GM21576 (cell line): ENCODE results near the gene ERH.
A peak's percentile ranks its signal among the peaks of the same experiment; 100 is the strongest.

ENCODE experiments used
- ATAC-seq: cut with Tn5 transposase; IDR thresholded peaks from one replicate; pipeline ENCODE4 v1.9.1; 2021; ENCODE audit warnings: mild to moderate bottlenecking, moderate library complexity; ENCODE audit not compliant: unreplicated experiment

ERH gene

DNA sequence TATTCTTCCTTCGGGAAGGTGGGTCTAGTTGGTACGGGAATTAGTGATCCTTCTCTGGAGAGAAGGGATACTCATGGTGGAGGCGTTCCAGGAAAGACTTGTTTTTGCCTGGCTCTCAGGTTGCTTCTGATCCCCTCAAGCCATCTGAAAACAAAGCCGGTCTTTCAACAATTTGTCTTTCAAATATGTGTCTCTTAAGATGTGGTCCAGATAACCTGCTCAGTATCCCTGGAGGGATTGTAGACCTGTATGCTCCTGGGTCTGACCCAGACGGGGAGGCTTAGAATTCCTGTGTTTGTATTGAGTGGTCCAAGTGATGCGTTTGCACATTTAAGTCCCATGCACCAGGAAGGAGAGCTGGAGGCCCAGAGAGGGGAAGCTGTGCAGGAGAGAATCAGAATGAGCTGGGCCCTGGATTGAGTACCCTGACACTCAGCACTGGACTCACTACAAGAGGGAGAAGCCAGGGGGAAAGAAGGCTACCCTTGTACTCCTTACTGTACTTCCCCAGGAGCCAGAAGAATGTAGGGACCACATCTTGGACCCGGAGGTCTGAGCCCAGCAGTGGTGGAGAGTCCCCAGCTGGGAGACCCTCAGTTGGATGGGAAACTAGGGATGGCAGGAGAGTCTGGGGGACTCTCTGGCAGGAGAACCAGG, 40.4 kb downstream of the ERH start:
- ATAC-seq = no peak

DNA sequence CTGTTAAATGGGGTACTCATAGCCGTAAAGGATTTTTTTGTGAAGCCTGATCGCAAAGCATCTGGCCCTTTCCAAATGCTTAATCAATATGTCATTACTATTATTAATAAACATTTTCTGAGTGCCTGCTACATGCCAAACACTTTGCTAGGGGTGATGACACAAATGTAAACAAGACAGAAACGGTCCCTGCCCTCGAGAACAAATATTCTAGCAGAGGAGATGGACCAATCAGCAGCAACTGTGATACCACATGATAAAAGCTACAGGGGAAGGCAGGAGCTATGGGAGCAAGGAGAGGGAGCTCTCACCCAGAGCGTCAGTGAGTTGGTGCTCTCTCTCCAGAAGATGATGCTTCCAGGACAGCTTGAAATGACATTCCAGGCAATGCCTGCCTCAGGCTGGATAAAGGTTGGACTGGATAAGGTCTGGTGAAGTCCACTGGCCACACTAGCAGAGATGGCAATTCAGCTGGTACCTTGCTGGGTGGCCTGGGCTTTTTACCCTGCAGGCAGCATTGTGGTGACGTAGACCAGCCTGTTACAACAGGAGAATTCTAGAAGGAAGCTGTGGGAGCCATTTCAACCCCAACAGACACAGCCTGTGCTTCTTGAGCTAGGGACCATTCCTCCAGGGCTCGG, 41.1 kb downstream of the ERH start:
- no peak for ATAC-seq

DNA sequence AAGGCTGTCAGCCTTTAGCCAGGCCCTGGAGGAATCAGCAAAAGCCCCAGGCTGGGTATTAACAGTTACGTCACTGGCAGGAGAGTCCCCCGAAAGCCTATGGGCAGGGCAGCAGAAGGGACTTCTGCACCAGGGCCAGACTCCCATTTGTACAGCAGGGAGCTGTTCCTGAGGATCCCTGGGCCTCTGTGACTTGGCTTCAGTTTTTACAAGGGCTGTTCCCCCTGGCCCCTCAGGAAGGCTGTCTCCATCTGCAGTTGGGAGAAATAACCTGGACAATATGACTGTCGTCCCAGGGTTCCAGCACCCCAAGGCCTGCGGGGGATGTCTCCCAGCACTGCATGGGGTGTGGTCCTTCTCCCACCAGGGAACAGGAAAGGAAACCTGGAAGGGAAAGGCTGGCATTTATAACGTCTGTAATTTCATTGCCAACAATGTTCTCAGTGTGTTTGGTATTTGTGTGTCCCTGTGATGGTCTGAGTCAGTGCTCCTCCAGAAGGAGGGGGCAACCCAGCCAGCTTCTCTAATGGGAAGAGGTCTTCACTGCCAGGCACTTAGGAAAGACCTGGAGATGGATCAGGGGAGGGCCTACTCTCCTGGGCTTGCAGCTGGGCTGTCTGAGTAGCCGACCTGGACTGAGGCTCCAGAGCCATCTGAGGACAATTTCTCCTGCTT, 42.4 kb downstream of the ERH start:
- ATAC-seq = no peak

DNA sequence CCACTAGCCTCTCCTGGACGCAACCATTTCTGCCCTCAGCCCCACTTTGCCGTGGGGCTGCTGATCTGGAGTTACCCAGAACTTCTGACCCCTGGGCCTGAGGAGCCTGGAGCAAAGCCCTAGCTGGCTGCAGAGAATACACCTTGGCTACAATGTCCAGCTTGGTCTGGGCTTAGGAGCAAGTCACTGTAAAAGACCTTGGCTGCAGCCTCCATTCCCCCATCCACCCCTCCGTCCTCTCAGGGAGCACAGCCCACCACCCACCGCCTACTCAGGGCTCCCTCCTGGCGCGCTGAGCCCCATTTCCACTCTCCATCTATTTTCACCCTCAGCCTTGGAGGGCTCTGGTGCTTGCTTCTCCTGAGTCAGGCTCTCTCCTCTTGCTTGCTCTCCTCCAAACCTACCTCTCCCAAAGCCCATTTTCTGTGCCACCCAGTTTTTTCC, 42.9 kb downstream of the ERH start:
- no peak for ATAC-seq

DNA sequence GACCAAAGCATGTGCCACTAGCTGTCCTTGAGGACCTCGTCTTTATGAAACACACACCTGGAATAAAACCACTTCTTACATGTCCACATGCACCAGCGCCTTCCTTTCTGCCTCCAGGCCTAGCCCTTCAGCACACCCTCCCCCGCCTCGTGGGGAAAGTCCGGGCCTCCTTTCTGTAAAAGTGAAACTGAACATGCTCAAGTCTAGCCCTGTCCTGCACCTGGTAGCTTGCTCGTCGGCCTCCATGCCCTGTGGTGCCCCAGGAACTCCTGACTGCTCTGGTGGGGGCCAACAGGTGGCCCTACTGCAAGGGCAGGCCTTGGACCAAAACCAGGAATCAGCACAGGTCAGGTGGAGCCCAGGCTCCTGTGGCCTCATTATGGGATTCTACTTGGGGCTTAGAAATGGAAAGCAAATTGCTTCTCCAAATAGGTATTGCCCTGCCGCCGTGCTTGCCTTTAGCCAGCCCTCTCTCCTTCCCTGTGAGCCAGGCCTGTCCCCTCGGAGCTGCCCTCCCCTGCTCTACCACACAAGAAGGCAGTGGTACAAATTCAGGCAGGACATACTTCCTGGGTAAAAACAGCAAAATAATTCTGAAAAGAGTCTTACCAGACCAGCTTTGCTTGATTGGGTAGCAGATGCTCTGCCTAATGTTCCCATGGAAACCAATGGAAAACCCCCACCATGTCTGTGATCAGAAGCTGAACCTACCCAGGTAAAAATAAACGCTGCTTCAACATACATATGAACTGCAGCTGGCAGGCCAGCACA, 43.5 kb downstream of the ERH start:
- peak; percentile 90 for ATAC-seq

DNA sequence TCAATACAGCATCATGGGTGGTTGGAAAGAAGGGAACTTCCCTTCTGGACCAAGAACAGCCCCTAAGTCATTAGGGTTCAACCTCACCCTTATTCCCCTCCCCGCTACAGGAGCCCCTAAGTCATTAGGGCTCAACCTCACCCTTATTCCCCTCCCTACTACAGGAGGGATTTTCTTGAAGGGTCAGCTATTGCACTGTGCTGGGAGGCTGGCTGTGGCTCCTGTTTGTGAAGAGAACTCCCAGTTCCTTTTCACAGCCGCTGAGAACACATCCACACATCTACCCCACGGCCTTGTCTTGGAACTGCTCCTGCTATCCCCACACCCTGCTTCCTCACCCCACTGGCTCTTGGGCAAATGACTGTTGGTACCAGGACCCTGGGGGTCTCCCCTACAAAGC, 44.9 kb downstream of the ERH start:
- no peak for ATAC-seq

DNA sequence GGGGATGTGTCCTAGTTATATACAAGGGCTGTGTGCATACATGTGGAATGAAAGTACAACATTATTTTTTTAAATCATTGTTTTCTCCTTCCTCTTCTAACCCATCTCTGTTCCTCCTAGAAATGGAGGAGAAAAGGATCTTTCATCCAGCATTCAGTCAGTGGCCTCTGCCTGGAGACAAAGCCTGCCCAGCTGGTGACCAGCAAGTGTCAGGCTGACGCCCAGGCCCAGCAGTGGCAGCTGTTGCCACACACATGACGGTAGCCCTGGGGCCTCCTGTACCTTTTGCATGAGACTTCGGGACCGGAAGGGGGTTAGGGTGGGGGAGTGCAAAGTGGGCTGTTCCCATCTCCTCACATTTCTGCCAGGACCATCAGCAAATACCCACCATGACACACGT, 46.2 kb downstream of the ERH start:
- ATAC-seq = no peak

DNA sequence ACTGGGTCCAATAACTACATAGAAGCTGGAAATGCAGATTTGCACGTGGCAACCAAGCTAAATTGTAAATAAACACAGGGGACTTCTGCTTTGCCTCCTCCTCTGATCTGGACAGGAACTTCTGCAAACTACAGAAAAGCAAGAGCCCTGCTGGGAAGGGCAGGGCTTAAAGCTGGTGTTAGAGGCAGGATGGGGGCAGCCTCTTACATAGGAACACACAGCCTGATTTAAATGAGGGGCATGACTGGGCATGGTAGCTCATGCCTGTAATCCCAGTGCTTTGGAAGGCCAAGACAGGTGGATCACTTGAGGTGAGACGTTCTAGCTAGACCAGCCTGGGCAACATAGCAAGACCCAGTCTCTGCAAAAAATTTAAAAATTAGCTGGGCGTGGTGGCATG, 46.7 kb downstream of the ERH start:
- no peak for ATAC-seq

DNA sequence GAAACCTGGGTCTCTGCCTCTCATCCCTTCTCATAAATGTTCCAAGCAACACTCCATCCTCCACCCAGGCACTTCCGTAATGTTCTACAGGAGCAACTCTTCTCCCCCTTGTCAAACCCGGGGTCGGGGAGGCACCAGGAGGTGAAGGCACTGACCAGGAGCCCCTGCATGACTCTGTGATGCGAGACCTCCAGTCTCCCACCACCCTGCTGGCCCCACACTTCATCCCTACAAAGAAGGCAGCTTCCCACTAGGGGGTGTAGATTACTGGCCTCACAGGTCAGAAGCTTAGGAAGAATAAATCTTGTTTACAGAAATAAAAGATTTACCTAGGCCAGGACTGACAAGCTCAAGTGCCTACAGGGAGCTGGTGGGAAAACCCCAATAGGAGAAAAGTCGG, 47.2 kb downstream of the ERH start:
- no peak for ATAC-seq

DNA sequence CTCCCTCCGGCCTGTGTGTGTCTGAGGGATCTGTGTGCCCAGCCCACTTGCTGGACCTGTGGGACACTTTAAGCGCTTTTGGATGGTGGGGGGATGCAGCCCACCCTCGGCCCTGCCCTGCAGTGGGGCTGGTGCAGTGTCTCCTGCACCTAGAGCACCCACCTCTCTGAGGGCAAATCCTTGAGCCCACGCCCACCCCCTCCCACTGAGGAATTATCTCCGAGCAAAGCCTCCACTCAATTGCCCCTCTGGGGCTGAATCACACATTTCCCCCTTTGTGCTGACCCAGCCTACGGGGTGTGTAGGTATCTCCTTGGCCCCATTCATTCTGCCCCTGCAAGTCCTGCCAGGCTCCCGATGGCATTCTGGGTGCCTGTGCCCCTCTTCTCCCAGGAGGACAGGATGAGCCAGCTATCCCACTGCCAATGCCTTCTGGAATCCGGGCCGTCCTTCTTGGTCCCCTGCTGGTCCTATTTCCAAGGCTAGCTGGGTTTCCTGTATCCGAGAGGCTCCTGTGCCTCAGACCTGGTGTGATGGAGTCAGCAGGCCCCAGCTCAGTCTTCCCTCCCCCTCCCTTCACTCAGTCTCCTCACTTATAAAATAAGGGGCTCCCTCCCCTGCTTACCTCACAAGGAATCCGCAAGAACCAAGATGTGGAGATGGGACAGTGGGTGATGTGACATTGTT, 48.9 kb downstream of the ERH start:
- no peak for ATAC-seq

DNA sequence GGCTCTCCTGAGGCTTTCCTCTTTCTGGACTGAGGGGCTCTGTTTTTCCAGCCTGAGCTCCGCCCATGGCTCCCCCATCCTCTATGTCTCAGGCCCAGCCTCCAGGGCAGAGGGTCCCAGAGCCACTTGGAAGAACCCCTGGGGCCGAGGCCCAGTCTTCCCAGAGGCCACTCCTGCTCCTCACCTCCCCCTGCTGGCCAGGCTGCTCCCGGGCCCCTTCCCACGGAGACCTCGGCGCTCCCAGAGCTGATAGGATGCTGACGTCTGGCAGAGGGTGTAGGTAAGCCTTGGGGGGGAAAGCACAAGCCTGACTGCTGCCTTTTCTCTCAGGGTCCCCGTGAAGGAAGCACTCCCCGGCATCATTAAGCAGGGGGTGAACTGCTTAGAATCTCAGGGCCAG, 51.4 kb downstream of the ERH start:
- ATAC-seq = no peak

DNA sequence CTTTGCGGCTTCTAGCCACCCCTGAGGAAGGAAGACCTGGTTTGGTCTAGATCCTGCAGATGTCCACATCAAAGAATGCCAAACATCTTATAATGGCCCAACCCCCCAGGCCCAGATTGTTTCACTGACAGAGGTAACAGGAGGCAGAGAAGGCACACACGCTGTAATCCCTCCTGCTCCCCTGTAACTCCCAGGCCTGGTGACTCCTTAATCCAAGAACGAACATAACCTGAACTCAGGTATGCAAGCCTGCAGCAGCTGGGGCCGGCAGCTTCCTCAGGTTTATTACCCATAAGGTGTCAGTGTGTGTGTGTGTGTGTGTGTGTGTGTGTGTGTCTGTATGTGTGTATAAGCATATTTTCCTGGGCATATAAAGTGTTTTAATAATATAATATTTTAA, 52.7 kb downstream of the ERH start:
- ATAC-seq = no peak

DNA sequence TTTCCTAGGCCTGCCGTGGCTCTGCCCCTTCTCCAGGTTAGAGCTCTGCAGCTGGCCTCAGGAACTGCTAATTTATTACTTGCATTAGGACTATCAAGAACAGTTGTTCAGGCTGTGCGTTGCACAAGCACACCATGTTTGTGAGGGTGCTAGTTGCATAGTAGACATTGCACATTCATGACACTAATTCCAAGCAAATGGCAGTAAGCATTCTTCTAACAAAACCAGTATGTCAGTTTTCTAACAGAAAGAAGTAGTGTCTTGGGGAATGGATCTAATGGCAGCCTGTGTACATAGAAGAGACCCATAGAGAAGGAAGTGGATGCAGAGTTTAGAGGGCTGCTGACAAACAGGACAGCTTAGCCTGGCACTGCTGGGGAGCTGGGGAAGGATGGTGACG, 53.9 kb downstream of the ERH start:
- ATAC-seq = no peak

DNA sequence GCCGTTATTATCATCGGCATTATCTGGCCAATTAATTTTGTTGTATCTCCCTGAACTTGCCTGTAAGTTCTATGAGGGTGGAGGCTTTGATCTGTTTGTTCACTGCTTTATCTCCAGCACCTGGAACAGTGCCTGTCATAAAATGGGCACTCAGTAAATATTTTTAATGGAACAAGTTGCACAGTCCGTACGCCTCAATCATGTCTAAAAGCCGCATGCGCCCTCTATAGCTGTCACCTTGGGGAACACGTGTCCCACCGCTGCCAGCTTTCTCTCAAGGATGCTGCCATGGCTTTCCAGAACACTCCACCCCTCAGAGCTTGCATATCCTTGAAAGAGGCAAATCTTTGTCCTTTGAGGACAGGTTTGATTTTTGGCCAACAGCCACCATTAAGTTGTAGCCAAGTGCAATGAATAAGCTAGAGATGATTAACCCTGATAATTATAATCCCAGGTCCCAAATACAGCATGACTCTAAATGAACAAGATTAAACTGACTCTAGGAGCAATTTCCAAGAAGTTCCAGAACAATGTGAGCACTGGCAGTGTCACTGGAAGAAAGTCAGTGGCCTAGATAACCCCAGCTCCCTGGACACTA, 55.1 kb downstream of the ERH start:
- no peak for ATAC-seq

DNA sequence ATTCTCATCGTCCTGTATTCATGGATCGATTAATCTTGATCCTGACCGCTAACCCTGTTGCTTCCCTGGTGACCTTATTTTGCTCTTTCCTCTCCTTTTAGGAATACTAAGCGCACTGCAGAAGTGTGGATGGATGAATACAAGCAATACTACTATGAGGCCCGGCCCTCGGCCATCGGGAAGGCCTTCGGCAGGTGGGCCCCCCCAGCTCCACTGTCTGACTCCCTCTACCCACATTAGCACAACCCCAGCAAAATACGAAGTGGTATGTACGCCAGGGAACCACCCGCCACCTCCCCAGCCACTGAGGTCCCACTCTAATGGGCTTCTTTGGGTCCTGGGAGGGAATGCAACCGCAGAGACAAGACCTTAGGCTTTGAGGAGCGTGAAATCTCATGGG, 58.7 kb downstream of the ERH start:
- no peak for ATAC-seq

DNA sequence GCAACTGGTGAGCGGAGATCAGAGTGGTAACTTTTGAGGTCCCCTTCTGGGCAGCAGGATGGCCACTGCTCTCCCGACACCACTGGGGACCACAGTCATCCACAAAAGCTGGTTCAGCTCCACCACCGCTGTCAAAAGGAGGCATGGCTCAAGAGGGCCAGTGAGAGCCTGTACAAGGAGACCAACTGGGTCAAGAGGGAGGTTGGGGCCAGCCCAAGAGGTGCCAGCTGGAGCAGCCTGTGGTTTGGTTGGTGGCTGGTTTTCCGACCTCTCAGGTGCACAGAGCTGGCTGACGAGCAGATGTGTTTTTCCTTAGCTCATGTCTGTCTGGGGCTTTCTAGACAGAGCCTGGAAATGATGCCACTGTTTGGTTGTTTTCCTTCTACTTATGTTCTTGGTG, 60.1 kb downstream of the ERH start:
- no peak for ATAC-seq

DNA sequence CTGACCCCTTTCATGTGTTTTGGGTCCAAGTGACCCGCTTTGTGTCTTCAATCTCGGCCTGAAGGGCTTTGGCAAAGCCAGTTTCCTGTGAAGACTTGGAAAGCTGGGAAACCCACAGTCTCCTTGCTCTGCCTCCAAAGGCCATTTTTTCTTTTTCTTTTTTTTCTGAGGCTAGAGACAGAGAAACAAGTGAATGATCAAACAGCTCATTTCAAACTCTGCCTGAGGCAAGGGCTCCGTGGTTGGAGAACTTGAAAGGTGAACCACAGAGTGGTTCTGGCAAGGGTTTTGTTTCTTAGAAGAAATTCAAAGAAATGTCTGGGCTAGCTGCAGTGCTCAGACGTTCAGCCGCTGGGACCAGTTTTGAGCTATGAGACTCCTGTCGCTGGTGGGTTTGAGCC, 62.7 kb downstream of the ERH start:
- ATAC-seq = no peak

DNA sequence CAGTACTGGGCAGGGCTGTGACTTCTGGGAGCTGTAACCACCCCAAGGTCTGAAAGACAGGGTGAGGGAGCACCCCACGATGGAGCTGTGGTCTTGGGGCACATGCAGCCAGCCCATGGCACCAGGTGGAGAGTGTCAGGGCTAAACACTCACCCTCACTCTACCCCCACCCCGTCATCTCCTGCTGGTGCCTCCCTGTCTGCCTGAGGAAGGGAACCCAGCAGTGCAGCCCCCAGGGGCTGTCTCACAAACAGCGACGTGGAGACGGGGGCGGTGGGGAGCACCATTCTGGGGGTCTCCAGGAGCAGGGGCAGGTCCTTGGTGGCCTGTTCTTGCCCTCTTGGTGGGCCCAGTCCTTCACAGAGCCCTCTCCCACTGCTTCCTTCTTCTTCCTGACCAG, 63.5 kb downstream of the ERH start:
- no peak for ATAC-seq

DNA sequence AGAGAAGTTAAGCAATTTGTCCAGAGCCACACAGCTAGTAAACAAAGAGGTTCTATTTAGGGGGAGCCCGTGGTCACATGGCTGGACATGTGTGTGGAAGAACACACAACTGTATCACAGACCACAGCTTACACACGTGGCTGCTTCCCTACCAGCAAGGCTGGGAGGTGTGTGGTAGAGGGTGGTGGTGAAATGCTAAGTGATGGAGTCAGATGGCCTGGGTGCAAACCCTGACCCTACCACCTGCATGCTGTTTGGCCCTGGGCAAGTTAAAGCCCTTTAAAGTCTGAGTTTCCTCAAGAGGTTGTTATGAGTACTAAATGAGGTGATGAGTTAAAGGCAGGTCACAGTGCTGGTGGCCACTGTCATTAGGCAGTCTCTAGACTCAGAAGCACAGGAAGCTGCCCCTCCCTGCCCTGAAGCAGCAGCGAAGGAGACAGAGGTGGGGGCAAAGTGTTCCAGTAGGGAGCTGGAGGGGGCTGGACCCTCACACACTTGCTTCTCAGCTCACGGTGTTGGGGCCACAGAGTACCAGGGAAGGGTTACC, 64.2 kb downstream of the ERH start:
- no peak for ATAC-seq

DNA sequence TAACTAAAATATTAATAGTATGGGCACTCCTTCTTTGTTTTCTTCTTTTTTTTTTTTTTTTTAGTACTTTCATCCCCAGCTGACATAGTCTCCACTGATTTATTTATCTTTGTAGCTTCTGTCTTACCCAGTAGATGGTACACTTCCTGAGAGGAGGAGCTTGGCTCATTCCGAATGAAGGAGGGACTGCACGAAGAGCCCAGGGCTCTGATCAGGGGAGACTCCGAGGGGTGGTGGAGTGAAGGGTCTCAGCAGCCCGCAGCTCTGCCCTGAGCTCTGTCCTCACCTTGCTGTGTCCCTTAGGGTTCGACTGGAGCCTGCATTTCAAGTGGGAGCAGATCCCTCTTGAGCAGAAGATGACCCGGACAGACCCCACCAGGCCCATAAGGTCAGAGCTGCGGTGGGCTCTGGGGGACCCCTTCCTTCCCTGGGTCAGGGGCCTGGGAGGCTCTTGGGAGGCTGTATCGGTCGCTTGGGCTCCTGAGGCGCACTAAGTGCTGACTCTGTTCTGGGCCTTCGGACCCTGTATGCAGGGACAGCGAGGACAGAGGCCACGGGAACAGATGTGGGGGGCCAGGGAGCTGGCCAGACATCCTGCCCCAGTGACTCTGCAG, 65.2 kb downstream of the ERH start:
- ATAC-seq = no peak
